ENCODE data around the gene ZNF787. TPM values are rescaled to one million over a fixed set of nuclear protein-coding genes. Genes with fewer than 3 reads are reported as not detected.
A peak's percentile ranks its signal among the peaks of the same experiment; 100 is the strongest.

ZNF787 gene
- polyA plus RNA-seq, 1 of the 3 experiments (the other 2 are of a cell fraction): 16.0 TPM

- TF ChIP-seq ZBTB33 (IDR thresholded peaks at IDR 0.05; ENCODE audit: borderline replicate concordance, low read depth): no peak
- TF ChIP-seq RFX5 (IDR thresholded peaks at IDR 0.05; ENCODE audit: low read length): no peak
- TF ChIP-seq TEAD4 (IDR thresholded peaks at IDR 0.05; ENCODE audit: borderline replicate concordance, insufficient read depth): no peak
- TF ChIP-seq NRF1 (IDR thresholded peaks at IDR 0.05; ENCODE audit: low read depth, low read length): no peak
- TF ChIP-seq RXRA (IDR thresholded peaks at IDR 0.05; ENCODE audit: borderline replicate concordance, low read depth): no peak
- peak; percentile 45; the same call in 1 of the 2 replicates for TF ChIP-seq NFIC (IDR thresholded peaks at IDR 0.05; ENCODE audit: borderline replicate concordance)
- TF ChIP-seq POLR2AphosphoS5 (IDR thresholded peaks at IDR 0.05; ENCODE audit: low read depth, low read length): no peak
- no peak for TF ChIP-seq IRF3 (IDR thresholded peaks at IDR 0.05; ENCODE audit: low read depth, low read length)
- TF ChIP-seq RAD21 (IDR thresholded peaks at IDR 0.05; ENCODE audit: low read length): no peak
- no peak for TF ChIP-seq GATA2 (CRISPR knock-in tag; IDR thresholded peaks at IDR 0.05)
- no peak for TF ChIP-seq ELF1 (IDR thresholded peaks at IDR 0.05)
- peak; percentile 44; the same call in 1 of the 2 replicates for TF ChIP-seq REST (IDR thresholded peaks at IDR 0.05; ENCODE audit: low read depth, low read length)
- no peak for TF ChIP-seq MEF2A (IDR thresholded peaks at IDR 0.05; ENCODE audit: borderline replicate concordance, low read depth)
- no peak for TF ChIP-seq CTCF (IDR thresholded peaks at IDR 0.05)
These were observed 49.2 kb upstream of the ZNF787 start (continued) for GRCh38 chr19:56170261-56170660.

All from SK-N-SH (cell line).